HG02884 (cell line): ENCODE data around the gene NEIL1.
"Not testable (repeated sequence)": the region's sequence is repeated elsewhere in the genome, so short reads cannot be mapped to it uniquely, and the experiment has no call there.

Experiments
- ATAC-seq: cut with Tn5 transposase; IDR thresholded peaks from one replicate; pipeline ENCODE4 v1.9.1; 2021; ENCODE audit warnings: mild to moderate bottlenecking, moderate library complexity; ENCODE audit not compliant: unreplicated experiment

The NEIL1 gene

GRCh38 chr15:75346796-75347221 is at the start of gene NEIL1:
NEIL1 (plus strand) TSS chr15:75347039; CDS start chr15:75348906, 1,867 bp downstream.
- ATAC-seq: no peak

GRCh38 chr15:75298541-75299310 is 48.1 kb upstream of the NEIL1 start:
- ATAC-seq: not testable (repeated sequence)

- ATAC-seq: not testable (repeated sequence)
Measured at GRCh38 chr15:75299311-75299688, 47.5 kb upstream of the NEIL1 start.

- ATAC-seq: not testable (repeated sequence)
Measured at GRCh38 chr15:75300026-75300425, 46.8 kb upstream of the NEIL1 start.

- no peak for ATAC-seq
Measured at GRCh38 chr15:75302318-75302717, 44.5 kb upstream of the NEIL1 start.

GRCh38 chr15:75302753-75303152 is 44.1 kb upstream of the NEIL1 start:
- not testable (repeated sequence) for ATAC-seq

GRCh38 chr15:75306188-75306587 is 40.7 kb upstream of the NEIL1 start:
- ATAC-seq: no peak

- ATAC-seq: no peak
Measured at GRCh38 chr15:75307778-75308390, 39.0 kb upstream of the NEIL1 start.

GRCh38 chr15:75309711-75310110 is 37.1 kb upstream of the NEIL1 start:
- ATAC-seq: no peak

- not testable (repeated sequence) for ATAC-seq
Measured at GRCh38 chr15:75312548-75312947, 34.3 kb upstream of the NEIL1 start.

GRCh38 chr15:75313116-75313845 is 33.6 kb upstream of the NEIL1 start:
- ATAC-seq: no peak

GRCh38 chr15:75314552-75315290 is 32.1 kb upstream of the NEIL1 start:
- no peak for ATAC-seq

GRCh38 chr15:75319231-75319897 is 27.5 kb upstream of the NEIL1 start:
- not testable (repeated sequence) for ATAC-seq

GRCh38 chr15:75321711-75322110 is 25.1 kb upstream of the NEIL1 start:
- ATAC-seq: no peak

GRCh38 chr15:75325922-75326321 is 20.9 kb upstream of the NEIL1 start:
- no peak for ATAC-seq

- no peak for ATAC-seq
Measured at GRCh38 chr15:75327005-75327404, 19.8 kb upstream of the NEIL1 start.

- no peak for ATAC-seq
Measured at GRCh38 chr15:75327491-75327890, 19.3 kb upstream of the NEIL1 start.

GRCh38 chr15:75328493-75329314 is 18.1 kb upstream of the NEIL1 start:
- no peak for ATAC-seq

- ATAC-seq: no peak
Measured at GRCh38 chr15:75329571-75329970, 17.3 kb upstream of the NEIL1 start.

GRCh38 chr15:75332093-75332492 is 14.7 kb upstream of the NEIL1 start:
- not testable (repeated sequence) for ATAC-seq
